Central memory CD8-positive, alpha-beta T cell (primary cell): ENCODE data around the gene SYMPK.

Experiments used
- ATAC-seq: fragments of 150-1000 bp; cut with Tn5 transposase; replicated peaks from 2 replicates; pipeline ENCODE4 v1.10.0; 2022; ENCODE audit warnings: mild to moderate bottlenecking, moderate FRiP score, moderate number of reproducible peaks; ENCODE audit not compliant: poor library complexity, severe bottlenecking; ENCODE audit errors: extremely low read depth
- DNase-seq, 2 donors: peaks; one replicate each; pipeline ENCODE4 v3.0.0; 2021; ENCODE audit warnings: low spot score in 2 of 2
- H3K27ac Mint-ChIP-seq: one replicate; pipeline ENCODE4 v1.8.0; 2022; ENCODE audit warnings: low read depth, mild to moderate bottlenecking, moderate library complexity, mixed read lengths
- H3K27me3 Mint-ChIP-seq: one replicate; pipeline ENCODE4 v1.8.0; 2022; ENCODE audit warnings: mixed read lengths
- H3K36me3 Mint-ChIP-seq: one replicate; pipeline ENCODE4 v1.8.0; 2022; ENCODE audit warnings: mild to moderate bottlenecking, moderate library complexity, mixed read lengths; ENCODE audit not compliant: insufficient read depth
- H3K4me1 Mint-ChIP-seq: one replicate; pipeline ENCODE4 v1.8.0; 2022; ENCODE audit warnings: mixed read lengths
- H3K4me3 Mint-ChIP-seq: one replicate; pipeline ENCODE4 v1.8.0; 2022; ENCODE audit warnings: mild to moderate bottlenecking, moderate library complexity, mixed read lengths
- H3K9me3 Mint-ChIP-seq: one replicate; pipeline ENCODE4 v1.8.0; 2022; ENCODE audit warnings: mixed read lengths

Gene SYMPK

GRCh38 chr19:45852983-45853382 is 10.0 kb downstream of the SYMPK start:
- no peak overlapping the region for H3K27ac Mint-ChIP-seq
- ATAC-seq (no peak), DNase-seq (no peak)
- peaks cover 45% of the 10 kb centered on the region for H3K36me3 Mint-ChIP-seq
- H3K4me1 Mint-ChIP-seq = peaks cover 6% of the 10 kb centered on the region
- H3K27me3 Mint-ChIP-seq = no peaks in the 10 kb centered on the region
- no peaks in the 10 kb centered on the region for H3K9me3 Mint-ChIP-seq
- no peak overlapping the region for H3K4me3 Mint-ChIP-seq

GRCh38 chr19:45852145-45852750 is 10.7 kb downstream of the SYMPK start:
- H3K4me3 Mint-ChIP-seq = no peak overlapping the region
- DNase-seq (no peak), ATAC-seq (no peak)
- H3K27me3 Mint-ChIP-seq = no peaks in the 10 kb centered on the region
- H3K9me3 Mint-ChIP-seq = no peaks in the 10 kb centered on the region
- no peak overlapping the region for H3K27ac Mint-ChIP-seq
- peaks cover 5% of the 10 kb centered on the region for H3K4me1 Mint-ChIP-seq
- peaks cover 50% of the 10 kb centered on the region for H3K36me3 Mint-ChIP-seq

GRCh38 chr19:45848922-45849321 is 14.0 kb downstream of the SYMPK start:
- H3K27ac Mint-ChIP-seq = no peak overlapping the region

GRCh38 chr19:45847663-45848062 is 15.3 kb downstream of the SYMPK start:
- Mint-ChIP-seq H3K36me3 (peaks cover 69% of the 10 kb centered on the region), H3K27me3 (no peaks in the 10 kb centered on the region), H3K4me1 (peaks cover 7% of the 10 kb centered on the region), H3K4me3 (no peak overlapping the region), H3K27ac (no peak overlapping the region), H3K9me3 (no peaks in the 10 kb centered on the region)
- no peak for DNase-seq
- no peak for ATAC-seq

More at GRCh38 chr19:45848922-45849321, 14.0 kb downstream of the SYMPK start:
- Mint-ChIP-seq H3K9me3 (no peaks in the 10 kb centered on the region), H3K4me1 (peaks cover 12% of the 10 kb centered on the region), H3K36me3 (peaks cover 64% of the 10 kb centered on the region), H3K4me3 (no peak overlapping the region), H3K27me3 (no peaks in the 10 kb centered on the region)
- no peak for DNase-seq
- ATAC-seq = no peak

- no peaks in the 10 kb centered on the region for H3K9me3 Mint-ChIP-seq
- peaks cover 77% of the 10 kb centered on the region for H3K36me3 Mint-ChIP-seq
- H3K27me3 Mint-ChIP-seq = no peaks in the 10 kb centered on the region
- H3K27ac Mint-ChIP-seq = no peak overlapping the region
- H3K4me3 Mint-ChIP-seq = no peak overlapping the region
- ATAC-seq = no peak
- no peak for DNase-seq
- peaks cover 7% of the 10 kb centered on the region for H3K4me1 Mint-ChIP-seq
Observed at GRCh38 chr19:45842198-45842597, 20.7 kb downstream of the SYMPK start.

GRCh38 chr19:45834970-45835369 is 28.0 kb downstream of the SYMPK start:
- no peak for ATAC-seq
- Mint-ChIP-seq H3K36me3 (peaks cover 77% of the 10 kb centered on the region), H3K27me3 (no peaks in the 10 kb centered on the region), H3K4me1 (no peaks in the 10 kb centered on the region), H3K27ac (peak overlapping the region; percentile 22), H3K9me3 (no peaks in the 10 kb centered on the region), H3K4me3 (no peak overlapping the region)
- no peak for DNase-seq

GRCh38 chr19:45828945-45829344 is 34.0 kb downstream of the SYMPK start:
- Mint-ChIP-seq H3K4me3 (no peak overlapping the region), H3K9me3 (no peaks in the 10 kb centered on the region), H3K36me3 (peaks cover 54% of the 10 kb centered on the region), H3K27me3 (no peaks in the 10 kb centered on the region), H3K27ac (no peak overlapping the region), H3K4me1 (peaks cover 5% of the 10 kb centered on the region)
- DNase-seq (no peak), ATAC-seq (no peak)

GRCh38 chr19:45828523-45828922 is 34.4 kb downstream of the SYMPK start:
- Mint-ChIP-seq H3K4me3 (no peak overlapping the region), H3K9me3 (no peaks in the 10 kb centered on the region), H3K27ac (peak overlapping the region; percentile 14)

GRCh38 chr19:45827459-45828093 is 35.4 kb downstream of the SYMPK start:
- H3K4me3 Mint-ChIP-seq = no peak overlapping the region
- peaks cover 5% of the 10 kb centered on the region for H3K4me1 Mint-ChIP-seq
- DNase-seq = no peak
- H3K27me3 Mint-ChIP-seq = no peaks in the 10 kb centered on the region
- no peaks in the 10 kb centered on the region for H3K9me3 Mint-ChIP-seq
- peaks cover 41% of the 10 kb centered on the region for H3K36me3 Mint-ChIP-seq
- no peak overlapping the region for H3K27ac Mint-ChIP-seq
- no peak for ATAC-seq

More at GRCh38 chr19:45828523-45828922, 34.4 kb downstream of the SYMPK start:
- DNase-seq (no peak), ATAC-seq (no peak)
- no peaks in the 10 kb centered on the region for H3K27me3 Mint-ChIP-seq
- peaks cover 5% of the 10 kb centered on the region for H3K4me1 Mint-ChIP-seq
- peaks cover 50% of the 10 kb centered on the region for H3K36me3 Mint-ChIP-seq

- ATAC-seq = no peak
- H3K36me3 Mint-ChIP-seq = peaks cover 37% of the 10 kb centered on the region
- H3K4me1 Mint-ChIP-seq = peaks cover 5% of the 10 kb centered on the region
Observed at GRCh38 chr19:45826934-45827333, 36.0 kb downstream of the SYMPK start.

GRCh38 chr19:45825917-45826893 is 36.7 kb downstream of the SYMPK start:
- H3K9me3 Mint-ChIP-seq = no peaks in the 10 kb centered on the region
- peaks cover 30% of the 10 kb centered on the region for H3K36me3 Mint-ChIP-seq
- ATAC-seq (no peak), DNase-seq (no peak)
- no peak overlapping the region for H3K27ac Mint-ChIP-seq
- H3K4me3 Mint-ChIP-seq = no peak overlapping the region
- no peaks in the 10 kb centered on the region for H3K27me3 Mint-ChIP-seq
- H3K4me1 Mint-ChIP-seq = peaks cover 5% of the 10 kb centered on the region

More at GRCh38 chr19:45826934-45827333, 36.0 kb downstream of the SYMPK start:
- no peak overlapping the region for H3K27ac Mint-ChIP-seq
- no peaks in the 10 kb centered on the region for H3K27me3 Mint-ChIP-seq
- H3K9me3 Mint-ChIP-seq = no peaks in the 10 kb centered on the region
- H3K4me3 Mint-ChIP-seq = no peak overlapping the region
- DNase-seq = no peak

GRCh38 chr19:45825263-45825605 is 37.7 kb downstream of the SYMPK start:
- H3K4me3 Mint-ChIP-seq = no peak overlapping the region
- H3K36me3 Mint-ChIP-seq = peaks cover 26% of the 10 kb centered on the region
- H3K27ac Mint-ChIP-seq = no peak overlapping the region
- no peaks in the 10 kb centered on the region for H3K27me3 Mint-ChIP-seq
- H3K9me3 Mint-ChIP-seq = no peaks in the 10 kb centered on the region
- DNase-seq = no peak
- no peak for ATAC-seq
- H3K4me1 Mint-ChIP-seq = peaks cover 5% of the 10 kb centered on the region
